Neural cell (in vitro differentiated cells): ENCODE measurements around the gene KATNAL2.
"Not testable (repeated sequence)": the region's sequence is repeated elsewhere in the genome, so short reads cannot be mapped to it uniquely, and the experiment has no call there.

Experiments
- EP300 ChIP-seq: fragments of 450-650 bp; conservative IDR thresholded peaks from 2 replicates; pipeline ENCODE4 v1.6.1; 2014; ENCODE audit warnings: antibody characterized with exemption, mild to moderate bottlenecking, moderate library complexity; ENCODE audit not compliant: poor library complexity, severe bottlenecking
- EZH2 ChIP-seq: fragments of 200-600, 300-800 bp; shearing (Covaris generic), sonication (generic); IDR thresholded peaks from 2 replicates; pipeline ENCODE4 v1.6.1; 2014; ENCODE audit warnings: antibody characterized with exemption, low read length, borderline replicate concordance, mild to moderate bottlenecking; ENCODE audit not compliant: insufficient read depth, poor library complexity, severe bottlenecking
- POLR2AphosphoS5 ChIP-seq: IDR thresholded peaks from 2 replicates; pipeline ENCODE4 v1.6.1; 2012
- RAD21 ChIP-seq: fragments of 450-650 bp; conservative IDR thresholded peaks from 2 replicates; pipeline ENCODE4 v1.6.1; 2014; ENCODE audit warnings: antibody characterized with exemption, mild to moderate bottlenecking, moderate library complexity
- SMC3 ChIP-seq: fragments of 450-650 bp; conservative IDR thresholded peaks from 2 replicates; pipeline ENCODE4 v1.6.1; 2014; ENCODE audit warnings: antibody characterized with exemption, mild to moderate bottlenecking, moderate library complexity; ENCODE audit not compliant: poor library complexity
- TAF1 ChIP-seq: IDR thresholded peaks from 2 replicates; pipeline ENCODE4 v1.6.1; 2012; ENCODE audit warnings: low read depth
- TF ChIP-seq, protein P1 (sequence below): fragments of 450-650 bp; IDR thresholded peaks from 2 replicates; pipeline ENCODE4 v1.5.1; 2014; ENCODE audit warnings: antibody characterized with exemption, mild to moderate bottlenecking, moderate library complexity; ENCODE audit not compliant: poor library complexity, severe bottlenecking
- TF ChIP-seq, protein P2 (sequence below): IDR thresholded peaks from 2 replicates; pipeline ENCODE4 v1.6.1; 2012; ENCODE audit warnings: borderline replicate concordance

DNA sequence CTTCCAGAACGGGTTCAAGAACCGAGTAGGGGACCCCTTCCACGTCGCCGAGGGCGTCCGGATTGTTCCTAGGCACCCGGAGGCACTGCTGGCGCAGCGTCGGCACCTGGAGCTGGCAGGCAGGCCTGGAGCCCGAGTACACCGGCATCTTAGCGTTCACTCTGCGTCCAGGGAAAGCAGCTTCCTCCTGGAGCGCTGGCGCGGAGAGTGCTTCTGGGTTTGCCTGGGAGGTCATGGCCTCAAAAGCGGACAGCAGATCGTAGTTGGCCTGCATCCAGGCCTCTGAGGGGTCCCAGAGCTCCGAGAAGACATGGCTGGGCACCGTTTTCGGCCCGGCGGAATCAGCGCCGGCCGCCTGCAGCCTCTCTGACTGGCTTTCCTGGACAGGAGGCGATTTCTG lies 111.3 kb downstream of the KATNAL2 start:
- TF ChIP-seq POLR2AphosphoS5, SMC3, EZH2, EP300, TAF1, RAD21: not testable (repeated sequence)
- TF ChIP-seq, protein P1, sequence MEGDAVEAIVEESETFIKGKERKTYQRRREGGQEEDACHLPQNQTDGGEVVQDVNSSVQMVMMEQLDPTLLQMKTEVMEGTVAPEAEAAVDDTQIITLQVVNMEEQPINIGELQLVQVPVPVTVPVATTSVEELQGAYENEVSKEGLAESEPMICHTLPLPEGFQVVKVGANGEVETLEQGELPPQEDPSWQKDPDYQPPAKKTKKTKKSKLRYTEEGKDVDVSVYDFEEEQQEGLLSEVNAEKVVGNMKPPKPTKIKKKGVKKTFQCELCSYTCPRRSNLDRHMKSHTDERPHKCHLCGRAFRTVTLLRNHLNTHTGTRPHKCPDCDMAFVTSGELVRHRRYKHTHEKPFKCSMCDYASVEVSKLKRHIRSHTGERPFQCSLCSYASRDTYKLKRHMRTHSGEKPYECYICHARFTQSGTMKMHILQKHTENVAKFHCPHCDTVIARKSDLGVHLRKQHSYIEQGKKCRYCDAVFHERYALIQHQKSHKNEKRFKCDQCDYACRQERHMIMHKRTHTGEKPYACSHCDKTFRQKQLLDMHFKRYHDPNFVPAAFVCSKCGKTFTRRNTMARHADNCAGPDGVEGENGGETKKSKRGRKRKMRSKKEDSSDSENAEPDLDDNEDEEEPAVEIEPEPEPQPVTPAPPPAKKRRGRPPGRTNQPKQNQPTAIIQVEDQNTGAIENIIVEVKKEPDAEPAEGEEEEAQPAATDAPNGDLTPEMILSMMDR, result not testable (repeated sequence)
- TF ChIP-seq, protein P2, sequence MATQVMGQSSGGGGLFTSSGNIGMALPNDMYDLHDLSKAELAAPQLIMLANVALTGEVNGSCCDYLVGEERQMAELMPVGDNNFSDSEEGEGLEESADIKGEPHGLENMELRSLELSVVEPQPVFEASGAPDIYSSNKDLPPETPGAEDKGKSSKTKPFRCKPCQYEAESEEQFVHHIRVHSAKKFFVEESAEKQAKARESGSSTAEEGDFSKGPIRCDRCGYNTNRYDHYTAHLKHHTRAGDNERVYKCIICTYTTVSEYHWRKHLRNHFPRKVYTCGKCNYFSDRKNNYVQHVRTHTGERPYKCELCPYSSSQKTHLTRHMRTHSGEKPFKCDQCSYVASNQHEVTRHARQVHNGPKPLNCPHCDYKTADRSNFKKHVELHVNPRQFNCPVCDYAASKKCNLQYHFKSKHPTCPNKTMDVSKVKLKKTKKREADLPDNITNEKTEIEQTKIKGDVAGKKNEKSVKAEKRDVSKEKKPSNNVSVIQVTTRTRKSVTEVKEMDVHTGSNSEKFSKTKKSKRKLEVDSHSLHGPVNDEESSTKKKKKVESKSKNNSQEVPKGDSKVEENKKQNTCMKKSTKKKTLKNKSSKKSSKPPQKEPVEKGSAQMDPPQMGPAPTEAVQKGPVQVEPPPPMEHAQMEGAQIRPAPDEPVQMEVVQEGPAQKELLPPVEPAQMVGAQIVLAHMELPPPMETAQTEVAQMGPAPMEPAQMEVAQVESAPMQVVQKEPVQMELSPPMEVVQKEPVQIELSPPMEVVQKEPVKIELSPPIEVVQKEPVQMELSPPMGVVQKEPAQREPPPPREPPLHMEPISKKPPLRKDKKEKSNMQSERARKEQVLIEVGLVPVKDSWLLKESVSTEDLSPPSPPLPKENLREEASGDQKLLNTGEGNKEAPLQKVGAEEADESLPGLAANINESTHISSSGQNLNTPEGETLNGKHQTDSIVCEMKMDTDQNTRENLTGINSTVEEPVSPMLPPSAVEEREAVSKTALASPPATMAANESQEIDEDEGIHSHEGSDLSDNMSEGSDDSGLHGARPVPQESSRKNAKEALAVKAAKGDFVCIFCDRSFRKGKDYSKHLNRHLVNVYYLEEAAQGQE, result not testable (repeated sequence)
